Measurements from ENCODE around the gene TMEM212.

DNA sequence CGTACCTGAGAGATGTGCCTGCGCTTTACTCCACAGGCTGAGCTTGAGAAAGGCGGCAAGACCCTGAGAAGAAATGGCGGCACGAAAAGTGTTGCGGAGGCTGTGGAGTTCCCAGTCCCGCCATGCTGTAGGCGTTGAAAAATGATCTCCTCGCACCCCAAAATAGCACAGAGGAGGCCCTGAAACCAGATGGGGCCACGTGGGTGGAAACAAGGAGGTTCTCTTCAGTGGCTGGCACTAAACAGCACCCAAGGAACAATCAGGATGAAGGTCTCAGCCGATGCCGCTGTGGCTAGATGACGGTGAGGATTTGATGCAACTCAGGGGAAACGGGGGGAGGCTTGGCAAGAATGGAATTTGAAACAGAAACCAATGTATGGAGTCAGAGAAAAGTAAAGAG, 57.3 kb downstream of the TMEM212 start:
- no peak for TF ChIP-seq POLR2AphosphoS5 (IDR thresholded peaks at IDR 0.05; ENCODE audit: low read depth, low read length)
- TF ChIP-seq POLR2A (IDR thresholded peaks at IDR 0.05; ENCODE audit: low read depth, low read length) = no peak
- no peak for TF ChIP-seq TAF1 (IDR thresholded peaks at IDR 0.05; ENCODE audit: borderline replicate concordance, low read depth, low read length)

All from GM12892 (cell line).